K562 (cell line): ENCODE measurements around the gene RSPRY1.

Experiments used
- FOXM1 ChIP-seq, 2 experiments: fragments of 450-650 bp in 1 of 2; sonication (generic) in 1 of 2; formaldehyde crosslinking in 1 of 2; IDR thresholded peaks; 2 replicates each; pipeline versions ENCODE4 v1.6.1 to v1.9.0; 2017 to 2022; ENCODE audit warnings: low read depth in 2 of 2, mild to moderate bottlenecking in 2 of 2, missing genetic modification reagents in 1 of 2, moderate library complexity in 1 of 2
- RCOR1 ChIP-seq, 2 experiments: IDR thresholded peaks; 2 replicates each; pipeline ENCODE4 v1.6.1; 2012; ENCODE audit warnings: low read depth in 2 of 2, low read length in 2 of 2, borderline replicate concordance in 1 of 2, improper control_type of control experiment in 1 of 2
- SPI1 ChIP-seq: IDR thresholded peaks from 2 replicates; pipeline ENCODE4 v1.6.1; 2011; ENCODE audit warnings: low read depth, low read length, control low read depth, borderline replicate concordance
- XRCC5 ChIP-seq: fragments of 200-400 bp; formaldehyde crosslinking; IDR thresholded peaks from 2 replicates; pipeline ENCODE4 v1.6.1; 2017; ENCODE audit warnings: low read depth, mild to moderate bottlenecking, low read length
- ZNF407 ChIP-seq: fragments of 450-650 bp; IDR thresholded peaks from 2 replicates; pipeline ENCODE4 v1.6.1; 2016; ENCODE audit warnings: low read depth

GRCh38 chr16:57145046-57146021 lies 40.8 kb upstream of the RSPRY1 start:
- TF ChIP-seq XRCC5, result no peak
- TF ChIP-seq ZNF407, result no peak
- no peak for TF ChIP-seq RCOR1 (IDR thresholded peaks at IDR 0.05; ENCODE audit: borderline replicate concordance in 1 of 2, low read depth in 2 of 2, low read length in 2 of 2)
- no peak for TF ChIP-seq FOXM1 (IDR thresholded peaks at IDR 0.05; ENCODE audit: low read depth)
- TF ChIP-seq FOXM1 (CRISPR knock-in tag; IDR thresholded peaks at IDR 0.05; ENCODE audit: low read depth), result no peak
- TF ChIP-seq SPI1, result no peak
